ENCODE results near the gene DHDH. TPM values are rescaled to one million over a fixed set of nuclear protein-coding genes. Genes with fewer than 3 reads are reported as not detected.
"Not testable (repeated sequence)": the region's sequence is repeated elsewhere in the genome, so short reads cannot be mapped to it uniquely, and the experiment has no call there.

DHDH gene
- total RNA-seq, 1 donor from 2014 or later = not detected

DNA sequence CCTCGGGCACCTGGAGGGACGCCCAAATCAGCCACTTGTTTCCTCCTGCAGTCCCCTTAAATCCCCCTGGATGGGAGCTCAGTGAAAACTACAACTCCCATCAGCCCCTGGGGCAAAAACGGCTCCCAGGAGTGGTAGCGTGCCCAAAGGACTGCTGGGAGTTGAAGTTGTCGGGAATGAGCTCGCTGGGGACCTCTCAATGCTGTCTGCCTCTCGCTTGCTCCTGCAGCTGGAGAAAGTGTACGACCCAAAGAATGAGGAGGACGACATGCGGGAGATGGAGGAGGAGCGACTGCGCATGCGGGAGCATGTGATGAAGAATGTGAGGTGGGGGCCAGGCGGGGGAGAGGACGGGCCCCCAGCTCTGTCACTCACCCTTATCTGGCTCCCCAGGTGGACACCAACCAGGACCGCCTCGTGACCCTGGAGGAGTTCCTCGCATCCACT lies 14.7 kb upstream of the DHDH start:
- ATAC-seq (ENCODE audit: low read depth) (peak; percentile 25), DNase-seq (no peak)
- Mint-ChIP-seq H3K4me3 (no peak overlapping the region), H3K27ac (no peak overlapping the region), H3K4me1 (peaks cover 11% of the 10 kb centered on the region), H3K27me3 (no peaks in the 10 kb centered on the region), H3K9me3 (no peaks in the 10 kb centered on the region), H3K36me3 (ENCODE audit: low read depth) (peaks cover 50% of the 10 kb centered on the region)
- TF ChIP-seq, protein P1, sequence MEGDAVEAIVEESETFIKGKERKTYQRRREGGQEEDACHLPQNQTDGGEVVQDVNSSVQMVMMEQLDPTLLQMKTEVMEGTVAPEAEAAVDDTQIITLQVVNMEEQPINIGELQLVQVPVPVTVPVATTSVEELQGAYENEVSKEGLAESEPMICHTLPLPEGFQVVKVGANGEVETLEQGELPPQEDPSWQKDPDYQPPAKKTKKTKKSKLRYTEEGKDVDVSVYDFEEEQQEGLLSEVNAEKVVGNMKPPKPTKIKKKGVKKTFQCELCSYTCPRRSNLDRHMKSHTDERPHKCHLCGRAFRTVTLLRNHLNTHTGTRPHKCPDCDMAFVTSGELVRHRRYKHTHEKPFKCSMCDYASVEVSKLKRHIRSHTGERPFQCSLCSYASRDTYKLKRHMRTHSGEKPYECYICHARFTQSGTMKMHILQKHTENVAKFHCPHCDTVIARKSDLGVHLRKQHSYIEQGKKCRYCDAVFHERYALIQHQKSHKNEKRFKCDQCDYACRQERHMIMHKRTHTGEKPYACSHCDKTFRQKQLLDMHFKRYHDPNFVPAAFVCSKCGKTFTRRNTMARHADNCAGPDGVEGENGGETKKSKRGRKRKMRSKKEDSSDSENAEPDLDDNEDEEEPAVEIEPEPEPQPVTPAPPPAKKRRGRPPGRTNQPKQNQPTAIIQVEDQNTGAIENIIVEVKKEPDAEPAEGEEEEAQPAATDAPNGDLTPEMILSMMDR (IDR thresholded peaks at IDR 0.05) = no peak
- ChIA-PET POLR2A (interaction anchor here (0.7 to 1.2 kb wide), 2 partner anchors 8 to 48 kb away, joined by 3 read pairs; no protein-coding TSS in a partner anchor), CTCF (no interaction called here)
- intact Hi-C loops (cut with micrococcal nuclease) = no loop called here

DNA sequence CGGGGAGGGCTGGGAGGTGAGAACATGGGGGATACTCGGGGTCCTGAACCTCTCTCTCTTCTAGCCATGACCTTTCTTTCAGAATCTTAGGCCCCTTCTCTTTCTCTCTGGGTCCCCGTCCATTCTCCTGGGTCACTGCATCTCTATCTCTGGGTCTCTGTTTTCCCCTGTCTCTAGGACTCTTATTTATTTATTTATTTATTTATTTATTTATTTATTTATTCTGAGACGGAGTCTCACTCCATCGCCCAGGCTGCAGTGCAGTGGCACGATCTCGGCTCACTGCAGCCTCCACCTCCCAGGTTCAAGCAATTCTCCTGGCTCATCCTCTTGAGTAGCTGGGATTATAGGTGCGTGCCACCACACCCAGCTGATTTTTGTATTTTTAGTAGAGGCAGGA lies 14.2 kb upstream of the DHDH start:
- H3K36me3 Mint-ChIP-seq (ENCODE audit: low read depth) = peaks cover 47% of the 10 kb centered on the region
- CTCF ChIA-PET; ATAC-seq (ENCODE audit: low read depth); H3K27ac Mint-ChIP-seq; H3K9me3 Mint-ChIP-seq; H3K4me3 Mint-ChIP-seq; H3K27me3 Mint-ChIP-seq; DNase-seq; intact Hi-C loops (cut with micrococcal nuclease): not testable (repeated sequence)
- POLR2A ChIA-PET = interaction anchor here (0.7 to 1.2 kb wide), 2 partner anchors 8 to 48 kb away, joined by 3 read pairs; no protein-coding TSS in a partner anchor
- H3K4me1 Mint-ChIP-seq = peaks cover 11% of the 10 kb centered on the region

DNA sequence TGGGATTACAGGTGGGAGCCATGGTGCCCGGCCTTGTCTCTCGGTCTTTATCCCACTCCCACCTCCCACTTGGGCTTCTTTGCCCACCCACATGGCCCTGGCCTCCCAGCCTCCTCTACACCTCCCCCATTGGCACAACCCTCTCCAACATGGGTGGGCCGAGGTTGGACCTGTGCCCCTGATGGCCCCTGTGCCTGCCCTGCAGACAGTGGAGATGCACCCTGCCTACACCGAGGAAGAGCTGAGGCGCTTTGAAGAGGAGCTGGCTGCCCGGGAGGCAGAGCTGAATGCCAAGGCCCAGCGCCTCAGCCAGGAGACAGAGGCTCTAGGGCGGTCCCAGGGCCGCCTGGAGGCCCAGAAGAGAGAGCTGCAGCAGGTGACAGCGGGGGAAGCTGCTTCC lies 12.6 kb upstream of the DHDH start:
- H3K27me3 Mint-ChIP-seq = no peaks in the 10 kb centered on the region
- H3K4me3 Mint-ChIP-seq = no peak overlapping the region
- intact Hi-C loops (cut with micrococcal nuclease) = no loop called here
- no peaks in the 10 kb centered on the region for H3K9me3 Mint-ChIP-seq
- TF ChIP-seq, protein P1 (IDR thresholded peaks at IDR 0.05) = no peak
- H3K27ac Mint-ChIP-seq = no peak overlapping the region
- peaks cover 36% of the 10 kb centered on the region for H3K36me3 Mint-ChIP-seq (ENCODE audit: low read depth)
- peaks cover 11% of the 10 kb centered on the region for H3K4me1 Mint-ChIP-seq
- DNase-seq (no peak), ATAC-seq (ENCODE audit: low read depth) (no peak)
- ChIA-PET POLR2A (no interaction called here), CTCF (no interaction called here)

DNA sequence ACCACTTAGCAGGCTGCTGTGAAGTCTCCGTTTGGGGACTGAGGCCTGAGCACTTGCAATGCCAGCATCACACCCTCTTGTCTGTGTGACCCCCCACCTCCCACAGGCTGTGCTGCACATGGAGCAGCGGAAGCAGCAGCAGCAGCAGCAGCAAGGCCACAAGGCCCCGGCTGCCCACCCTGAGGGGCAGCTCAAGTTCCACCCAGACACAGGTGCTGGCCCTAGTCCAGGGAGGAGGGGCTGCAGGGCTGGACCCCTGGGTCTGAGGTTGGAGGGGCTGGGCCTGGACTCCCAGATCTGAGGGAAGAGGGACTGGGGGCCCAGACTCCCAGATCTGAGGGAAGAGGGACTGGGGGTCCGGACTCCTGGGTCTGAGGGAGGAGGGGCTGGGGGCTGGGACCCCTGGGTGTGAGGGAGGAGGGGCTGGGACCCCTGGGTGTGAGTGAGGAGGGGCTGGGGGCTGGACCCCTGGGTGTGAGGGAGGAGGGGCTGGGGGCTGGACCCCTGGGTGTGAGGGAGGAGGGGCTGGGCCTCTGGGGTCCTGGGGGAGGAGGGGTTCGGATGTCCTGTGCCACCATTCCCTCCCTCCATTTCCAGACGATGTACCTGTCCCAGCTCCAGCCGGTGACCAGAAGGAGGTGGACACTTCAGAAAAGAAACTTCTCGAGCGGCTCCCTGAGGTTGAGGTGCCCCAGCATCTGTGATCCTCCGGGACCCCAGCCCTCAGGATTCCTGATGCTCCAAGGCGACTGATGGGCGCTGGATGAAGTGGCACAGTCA lies 11.6 kb upstream of the DHDH start:
- Mint-ChIP-seq H3K27me3 (no peaks in the 10 kb centered on the region), H3K9me3 (no peaks in the 10 kb centered on the region), H3K27ac (no peak overlapping the region), H3K36me3 (ENCODE audit: low read depth) (peaks cover 32% of the 10 kb centered on the region), H3K4me1 (peaks cover 11% of the 10 kb centered on the region), H3K4me3 (no peak overlapping the region)
- ATAC-seq (ENCODE audit: low read depth) (no peak), DNase-seq (no peak)
- TF ChIP-seq, protein P1 (IDR thresholded peaks at IDR 0.05) = no peak
- POLR2A ChIA-PET = no interaction called here
- intact Hi-C loops (cut with micrococcal nuclease) = no loop called here
- CTCF ChIA-PET = no interaction called here

DNA sequence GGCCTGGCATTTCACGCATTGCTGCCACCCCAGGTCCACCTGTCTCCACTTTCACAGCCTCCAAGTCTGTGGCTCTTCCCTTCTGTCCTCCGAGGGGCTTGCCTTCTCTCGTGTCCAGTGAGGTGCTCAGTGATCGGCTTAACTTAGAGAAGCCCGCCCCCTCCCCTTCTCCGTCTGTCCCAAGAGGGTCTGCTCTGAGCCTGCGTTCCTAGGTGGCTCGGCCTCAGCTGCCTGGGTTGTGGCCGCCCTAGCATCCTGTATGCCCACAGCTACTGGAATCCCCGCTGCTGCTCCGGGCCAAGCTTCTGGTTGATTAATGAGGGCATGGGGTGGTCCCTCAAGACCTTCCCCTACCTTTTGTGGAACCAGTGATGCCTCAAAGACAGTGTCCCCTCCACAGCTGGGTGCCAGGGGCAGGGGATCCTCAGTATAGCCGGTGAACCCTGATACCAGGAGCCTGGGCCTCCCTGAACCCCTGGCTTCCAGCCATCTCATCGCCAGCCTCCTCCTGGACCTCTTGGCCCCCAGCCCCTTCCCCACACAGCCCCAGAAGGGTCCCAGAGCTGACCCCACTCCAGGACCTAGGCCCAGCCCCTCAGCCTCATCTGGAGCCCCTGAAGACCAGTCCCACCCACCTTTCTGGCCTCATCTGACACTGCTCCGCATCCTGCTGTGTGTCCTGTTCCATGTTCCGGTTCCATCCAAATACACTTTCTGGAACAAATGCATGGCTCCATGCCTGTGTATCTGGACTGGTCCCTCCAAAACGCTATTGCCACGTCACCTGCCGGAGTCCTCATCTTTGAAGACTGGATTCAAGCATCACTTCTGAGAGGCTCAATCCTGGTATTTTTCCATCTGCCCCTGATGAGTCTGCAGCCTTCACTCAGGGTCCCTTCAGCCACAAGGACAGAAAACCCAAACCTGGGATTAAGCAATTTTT lies 10.7 kb upstream of the DHDH start:
- Mint-ChIP-seq H3K36me3 (ENCODE audit: low read depth) (peaks cover 32% of the 10 kb centered on the region), H3K4me3 (no peak overlapping the region), H3K27ac (no peak overlapping the region), H3K9me3 (no peaks in the 10 kb centered on the region), H3K27me3 (no peaks in the 10 kb centered on the region), H3K4me1 (peaks cover 9% of the 10 kb centered on the region)
- ATAC-seq (ENCODE audit: low read depth) (no peak), DNase-seq (no peak)
- intact Hi-C loops (cut with micrococcal nuclease) = no loop called here
- CTCF ChIA-PET = no interaction called here
- POLR2A ChIA-PET = interaction anchor here (0.6 kb wide), 1 partner anchor 827 kb away, joined by 10 read pairs; no protein-coding TSS in a partner anchor
- TF ChIP-seq, protein P1 (IDR thresholded peaks at IDR 0.05) = no peak

Measured in activated B cell treated with CpG ODN at 0.5 μM for 24 hours (primary cell).